Measurements from ENCODE around the gene HOXC12.

HOXC12 gene

GRCh38 chr12:53956914-53957536 is 2.3 kb downstream of the HOXC12 start:
- no peak for DNase-seq

- DNase-seq = no peak
These were observed 3.4 kb downstream of the HOXC12 start for GRCh38 chr12:53958128-53958527.

- no peak for DNase-seq
These were observed 4.6 kb downstream of the HOXC12 start for GRCh38 chr12:53959314-53959713.

GRCh38 chr12:53960187-53961024 is 5.7 kb downstream of the HOXC12 start:
- DNase-seq = no peak

GRCh38 chr12:53961025-53961761 is 6.5 kb downstream of the HOXC12 start:
- DNase-seq = no peak

GRCh38 chr12:53963005-53963404 is 8.3 kb downstream of the HOXC12 start:
- DNase-seq = no peak

GRCh38 chr12:53963434-53964314 is 9.0 kb downstream of the HOXC12 start:
- no peak for DNase-seq

GRCh38 chr12:53964315-53964713 is 9.6 kb downstream of the HOXC12 start:
- DNase-seq = no peak

- DNase-seq = no peak
These were observed 10.8 kb downstream of the HOXC12 start for GRCh38 chr12:53965281-53966084.

GRCh38 chr12:53966085-53966384 is 11.3 kb downstream of the HOXC12 start:
- DNase-seq = no peak

GRCh38 chr12:53966385-53967133 is 11.9 kb downstream of the HOXC12 start:
- DNase-seq = no peak

GRCh38 chr12:53967421-53967925 is 12.8 kb downstream of the HOXC12 start:
- DNase-seq = no peak

GRCh38 chr12:53968214-53969127 is 13.8 kb downstream of the HOXC12 start:
- DNase-seq = no peak

- no peak for DNase-seq
These were observed 15.0 kb downstream of the HOXC12 start for GRCh38 chr12:53969588-53970259.

GRCh38 chr12:53970451-53970850 is 15.7 kb downstream of the HOXC12 start:
- DNase-seq = no peak

GRCh38 chr12:53971129-53971528 is 16.4 kb downstream of the HOXC12 start:
- no peak for DNase-seq

GRCh38 chr12:53971686-53972085 is 17.0 kb downstream of the HOXC12 start:
- DNase-seq = no peak

GRCh38 chr12:53972152-53972702 is 17.5 kb downstream of the HOXC12 start:
- DNase-seq = no peak

GRCh38 chr12:53972722-53973235 is 18.1 kb downstream of the HOXC12 start, which contains the start of gene HOXC11:
Gene HOXC11 (plus strand): TSS chr12:53973126. CDS start chr12:53973242, 116 bp downstream.
- DNase-seq = no peak

Measured in SHP77 treated with DMSO at 0.1 percent for 48 hours (cell line).